ENCODE measurements around the gene THEM4.

DNA sequence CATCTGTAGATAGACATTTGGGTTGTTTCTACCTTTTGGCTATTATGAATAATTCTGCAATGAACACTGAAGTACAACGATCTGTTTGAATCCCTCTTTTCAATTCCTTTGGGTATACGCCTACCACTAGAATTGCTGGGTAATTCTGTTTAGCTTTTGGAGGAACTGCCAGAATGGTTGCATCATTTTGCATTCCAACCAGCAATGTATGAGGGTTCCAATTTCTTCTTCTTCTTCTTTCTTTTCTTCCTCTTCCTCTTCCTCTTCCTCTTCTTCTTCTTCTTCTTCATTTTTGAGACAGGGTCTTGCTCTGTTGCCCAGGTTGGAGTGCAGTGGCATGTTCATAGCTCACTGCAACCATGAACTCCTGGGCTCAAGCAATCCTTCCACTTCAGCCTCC lies 42.0 kb downstream of the THEM4 start:
- TF ChIP-seq CTCF (conservative IDR thresholded peaks at IDR 0.05; ENCODE audit: low read depth in 2 of 2) (no peak), POLR2AphosphoS5 (IDR thresholded peaks at IDR 0.05; ENCODE audit: low read depth) (no peak), EZH2 (IDR thresholded peaks at IDR 0.05; ENCODE audit: low read depth, unreplicated experiment) (no peak)
